HL-60/S4 treated with retinoic acid at 250 ng/mL for 4 days and 3 days (cell line): ENCODE results near the gene DPEP3.

Source experiments
- in situ Hi-C: fragments of 300-500 bp; cut with MboI; formaldehyde crosslinking; loops from 2 replicates; pipeline ENCODE4 v1.7.0; 2022; ENCODE audit warnings: low sequenced_read_pairs

The DPEP3 gene

GRCh38 chr16:67933805-67934204, 46.5 kb downstream of the DPEP3 start:
- in situ Hi-C loops, result no loop called here

GRCh38 chr16:67932462-67932840, 47.8 kb downstream of the DPEP3 start:
- in situ Hi-C loops, result no loop called here

- in situ Hi-C loops, result no loop called here
Measured at GRCh38 chr16:67931712-67932461, 48.4 kb downstream of the DPEP3 start, which contains the start of gene CTRL. Gene CTRL, minus strand, starts transcription at chr16:67931862. Its CDS starts 10 bp downstream, at chr16:67931852.

- in situ Hi-C loops, result no loop called here
Measured at GRCh38 chr16:67930678-67931211, 49.6 kb downstream of the DPEP3 start.

GRCh38 chr16:67930191-67930590, 50.1 kb downstream of the DPEP3 start:
- in situ Hi-C loops, result no loop called here

- in situ Hi-C loops, result loop anchor here (10.0 kb wide), 1 partner anchor 254 kb away; no protein-coding TSS in a partner anchor
Measured at GRCh38 chr16:67928561-67929364, 51.5 kb downstream of the DPEP3 start.

GRCh38 chr16:67928147-67928546, 52.2 kb downstream of the DPEP3 start:
- in situ Hi-C loops, result loop anchor here (10.0 kb wide), 1 partner anchor 253 kb away; no protein-coding TSS in a partner anchor

GRCh38 chr16:67927131-67927941, 53.0 kb downstream of the DPEP3 start:
- in situ Hi-C loops, result loop anchor here (10.0 kb wide), 1 partner anchor 253 kb away; no protein-coding TSS in a partner anchor

GRCh38 chr16:67926181-67926750, 54.0 kb downstream of the DPEP3 start:
- in situ Hi-C loops, result loop anchor here (10.0 kb wide), 1 partner anchor 251 kb away; no protein-coding TSS in a partner anchor
